WTC11 (cell line): ENCODE measurements around the gene TNFSF4. TPM values are rescaled to one million over a fixed set of nuclear protein-coding genes. Genes with fewer than 3 reads are reported as not detected.
A peak's percentile ranks its signal among the peaks of the same experiment; 100 is the strongest.
"Not testable (repeated sequence)": the region's sequence is repeated elsewhere in the genome, so short reads cannot be mapped to it uniquely, and the experiment has no call there.

Source experiments
- ATAC-seq: fragments of 200-7000 bp; cut with Tn5 transposase; 2 replicates; pipeline ENCODE4 v1.10.0; 2021; ENCODE audit warnings: mild to moderate bottlenecking, moderate library complexity
- CTCF ChIA-PET: fragments of 300-600 bp; sonication (Branson Sonifier 250); formaldehyde crosslinking; loops from one replicate; lab custom pipeline; 2021; ENCODE audit warnings: antibody characterized with exemption; lab: Charles Lee
- POLR2A ChIA-PET: fragments of 350-600 bp; sonication (Branson Sonifier 250); formaldehyde crosslinking; loops from one replicate; lab custom pipeline; 2021; ENCODE audit warnings: antibody characterized with exemption; lab: Charles Lee
- DNase-seq: peaks from one replicate; pipeline ENCODE4 v3.0.0; 2021; ENCODE audit warnings: low spot score
- H3K27ac Mint-ChIP-seq: 2 replicates; pipeline ENCODE4 v1.8.0; 2021; ENCODE audit warnings: mixed read lengths
- H3K27me3 Mint-ChIP-seq: 2 replicates; pipeline ENCODE4 v1.8.0; 2021; ENCODE audit warnings: low read depth, mild to moderate bottlenecking, moderate library complexity, mixed read lengths
- H3K36me3 Mint-ChIP-seq: 2 replicates; pipeline ENCODE4 v1.8.0; 2021; ENCODE audit warnings: mixed read lengths
- H3K4me1 Mint-ChIP-seq: 2 replicates; pipeline ENCODE4 v1.8.0; 2022; ENCODE audit warnings: mixed read lengths
- H3K4me3 Mint-ChIP-seq: 2 replicates; pipeline ENCODE4 v1.8.0; 2021; ENCODE audit warnings: mild to moderate bottlenecking, moderate library complexity, mixed read lengths
- H3K9me3 Mint-ChIP-seq: 2 replicates; pipeline ENCODE4 v1.8.0; 2021; ENCODE audit warnings: mixed read lengths
- ATF1 ChIP-seq: sonication (generic); formaldehyde crosslinking; IDR thresholded peaks from 2 replicates; pipeline ENCODE4 v1.8.1; 2023; ENCODE audit warnings: mild to moderate bottlenecking, moderate library complexity, missing genetic modification reagents
- CREM ChIP-seq: sonication (generic); formaldehyde crosslinking; IDR thresholded peaks from 2 replicates; pipeline ENCODE4 v1.8.1; 2022; ENCODE audit warnings: mild to moderate bottlenecking, missing genetic modification reagents, moderate library complexity
- EMX1 ChIP-seq: fragments of 250-450 bp; sonication (Bioruptor Pico); IDR thresholded peaks from 2 replicates; pipeline ENCODE4 v1.8.0; 2021; ENCODE audit warnings: mild to moderate bottlenecking
- FOXK1 ChIP-seq: sonication (generic); formaldehyde crosslinking; IDR thresholded peaks from 2 replicates; pipeline ENCODE4 v1.8.0; 2022; ENCODE audit warnings: mild to moderate bottlenecking, moderate library complexity, missing genetic modification reagents
- FOXP1 ChIP-seq: sonication (generic); formaldehyde crosslinking; IDR thresholded peaks from 2 replicates; pipeline ENCODE4 v1.8.0; 2022; ENCODE audit warnings: missing genetic modification reagents, mild to moderate bottlenecking, moderate library complexity, borderline replicate concordance
- HMGA2 ChIP-seq: fragments of 250-450 bp; sonication (Bioruptor Pico); IDR thresholded peaks from 2 replicates; pipeline ENCODE4 v1.4.0; 2021; ENCODE audit warnings: mild to moderate bottlenecking, moderate library complexity
- SMAD4 ChIP-seq: sonication (generic); formaldehyde crosslinking; IDR thresholded peaks from 2 replicates; pipeline ENCODE4 v1.8.0; 2022; ENCODE audit warnings: mild to moderate bottlenecking, missing genetic modification reagents
- SOX15 ChIP-seq: fragments of 250-450 bp; sonication (Bioruptor Pico); IDR thresholded peaks from 2 replicates; pipeline ENCODE4 v1.9.0; 2021; ENCODE audit warnings: mild to moderate bottlenecking
- TEAD1 ChIP-seq: sonication (generic); formaldehyde crosslinking; IDR thresholded peaks from 2 replicates; pipeline ENCODE4 v1.8.0; 2022; ENCODE audit warnings: mild to moderate bottlenecking, missing genetic modification reagents
- TEAD4 ChIP-seq: sonication (generic); formaldehyde crosslinking; IDR thresholded peaks from 2 replicates; pipeline ENCODE4 v1.8.0; 2022; ENCODE audit warnings: mild to moderate bottlenecking, missing genetic modification reagents
- ZBTB21 ChIP-seq: sonication (generic); formaldehyde crosslinking; IDR thresholded peaks from 2 replicates; pipeline ENCODE4 v1.8.1; 2023; ENCODE audit warnings: mild to moderate bottlenecking, missing genetic modification reagents, borderline replicate concordance
- ZNF317 ChIP-seq: sonication (generic); formaldehyde crosslinking; IDR thresholded peaks from 2 replicates; pipeline ENCODE4 v1.8.1; 2023; ENCODE audit warnings: low read depth, mild to moderate bottlenecking, moderate library complexity, missing genetic modification reagents, borderline replicate concordance
- ZNF671 ChIP-seq: fragments of 250-450 bp; sonication (Bioruptor Pico); IDR thresholded peaks from 2 replicates; pipeline ENCODE4 v1.8.0; 2021; ENCODE audit warnings: mild to moderate bottlenecking
- total RNA-seq: library from RNA; stranded (reverse); gene quantifications from 3 replicates; pipeline ENCODE4 v1.2.3, GENCODE V29; 2021
- TF ChIP-seq, protein P1 (sequence below): sonication (generic); formaldehyde crosslinking; IDR thresholded peaks from 2 replicates; pipeline ENCODE4 v1.8.0; 2023; ENCODE audit warnings: missing genetic modification reagents, mild to moderate bottlenecking, borderline replicate concordance
- TF ChIP-seq, protein P2 (sequence below): sonication (generic); formaldehyde crosslinking; IDR thresholded peaks from 2 replicates; pipeline ENCODE4 v1.8.1; 2022; ENCODE audit warnings: mild to moderate bottlenecking, missing genetic modification reagents, moderate library complexity, borderline replicate concordance
- TF ChIP-seq, protein P3 (sequence below): sonication (generic); formaldehyde crosslinking; IDR thresholded peaks from 2 replicates; pipeline ENCODE4 v1.8.1; 2022; ENCODE audit warnings: missing genetic modification reagents, borderline replicate concordance
- TF ChIP-seq, protein P4 (sequence below): sonication (generic); formaldehyde crosslinking; IDR thresholded peaks from 2 replicates; pipeline ENCODE4 v1.8.0; 2022; ENCODE audit warnings: missing genetic modification reagents
- TF ChIP-seq, protein P5 (sequence below): sonication (generic); formaldehyde crosslinking; IDR thresholded peaks from 2 replicates; pipeline ENCODE4 v1.8.0; 2023; ENCODE audit warnings: mild to moderate bottlenecking, missing genetic modification reagents

The TNFSF4 gene
- total RNA-seq, 1 experiment from 2014 or later: 0.81 TPM

DNA sequence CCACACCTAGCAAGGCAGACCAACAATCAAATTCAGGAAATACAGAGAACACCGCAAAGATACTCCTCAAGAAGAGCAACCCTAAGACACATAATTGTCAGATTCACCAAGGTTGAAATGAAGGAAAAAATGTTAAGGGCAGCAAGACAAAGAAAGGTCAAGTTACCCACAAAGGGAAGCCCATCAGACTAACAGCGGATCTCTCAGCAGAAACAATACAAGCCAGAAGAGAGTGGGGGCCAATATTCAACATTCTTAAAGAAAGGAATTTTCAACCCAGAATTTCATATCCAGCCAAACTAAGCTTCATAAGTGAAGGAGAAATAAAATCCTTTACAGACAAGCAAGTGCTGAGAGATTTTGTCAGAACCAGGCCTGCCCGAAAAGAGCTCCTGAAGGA, 21.9 kb upstream of the TNFSF4 start:
- POLR2A ChIA-PET, H3K27ac Mint-ChIP-seq, CTCF ChIA-PET, H3K4me1 Mint-ChIP-seq, ATAC-seq, H3K27me3 Mint-ChIP-seq, DNase-seq, H3K4me3 Mint-ChIP-seq: not testable (repeated sequence)
- peak; percentile 58; the same call in 1 of the 2 replicates for TF ChIP-seq ZNF317
- Mint-ChIP-seq H3K9me3 (peaks cover 59% of the 10 kb centered on the region), H3K36me3 (peaks cover 25% of the 10 kb centered on the region)

DNA sequence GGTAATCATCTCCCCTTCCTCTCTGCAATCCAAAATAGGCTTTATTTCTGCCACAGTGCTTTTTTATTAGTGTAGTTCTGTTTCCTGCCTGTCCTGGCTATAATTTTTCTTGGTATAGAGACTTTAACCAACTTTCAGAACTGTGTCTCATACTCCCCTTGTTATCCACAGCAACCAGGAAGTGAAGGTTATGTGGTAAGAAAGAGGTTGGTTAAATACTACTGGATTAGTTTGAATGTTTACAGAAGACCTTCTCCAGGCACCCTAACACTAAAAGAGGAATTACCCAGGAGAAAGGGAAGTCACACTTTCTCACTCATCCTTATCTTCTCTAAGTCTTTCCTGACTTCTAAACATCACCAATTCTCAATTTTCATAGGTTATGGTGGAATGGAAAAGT, 17.8 kb upstream of the TNFSF4 start:
- no peak overlapping the region for H3K4me3 Mint-ChIP-seq

DNA sequence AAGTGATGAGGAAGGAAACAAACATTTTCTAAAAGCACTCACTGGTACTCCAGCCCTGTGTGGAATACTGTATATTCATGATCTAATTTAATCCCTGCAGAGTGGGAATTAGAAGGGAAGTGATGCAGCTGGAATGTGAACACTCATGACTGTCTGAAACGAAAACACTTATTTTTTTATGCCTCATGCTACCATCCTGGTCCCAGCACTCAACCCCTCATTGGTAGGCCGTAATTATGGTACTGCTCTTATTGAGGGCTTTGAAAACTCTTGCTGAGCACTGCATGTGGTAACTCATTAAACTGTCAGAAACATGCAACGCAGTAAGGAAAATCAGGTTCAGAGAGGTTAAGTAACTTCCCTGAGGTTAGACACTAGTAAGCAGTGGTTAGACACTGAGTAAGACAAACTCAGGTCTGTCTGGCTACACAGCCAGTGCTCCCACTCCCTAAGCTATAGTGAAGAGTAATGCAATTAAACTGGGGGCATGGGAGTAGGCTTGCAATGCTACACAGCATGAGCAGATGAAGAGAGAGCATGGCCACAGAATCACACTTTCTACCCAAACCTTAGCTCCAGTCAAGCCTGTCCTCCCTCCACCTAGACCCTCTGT, 17.3 kb upstream of the TNFSF4 start:
- Mint-ChIP-seq H3K36me3 (peaks cover 20% of the 10 kb centered on the region), H3K9me3 (peaks cover 33% of the 10 kb centered on the region), H3K27me3 (no peaks in the 10 kb centered on the region; the same call in 1 of the 2 replicates), H3K4me3 (no peak overlapping the region), H3K27ac (no peak overlapping the region), H3K4me1 (no peaks in the 10 kb centered on the region)
- ChIA-PET CTCF (no interaction called here), POLR2A (no interaction called here)
- ATAC-seq: no peak
- no peak for DNase-seq
- TF ChIP-seq, protein P1, sequence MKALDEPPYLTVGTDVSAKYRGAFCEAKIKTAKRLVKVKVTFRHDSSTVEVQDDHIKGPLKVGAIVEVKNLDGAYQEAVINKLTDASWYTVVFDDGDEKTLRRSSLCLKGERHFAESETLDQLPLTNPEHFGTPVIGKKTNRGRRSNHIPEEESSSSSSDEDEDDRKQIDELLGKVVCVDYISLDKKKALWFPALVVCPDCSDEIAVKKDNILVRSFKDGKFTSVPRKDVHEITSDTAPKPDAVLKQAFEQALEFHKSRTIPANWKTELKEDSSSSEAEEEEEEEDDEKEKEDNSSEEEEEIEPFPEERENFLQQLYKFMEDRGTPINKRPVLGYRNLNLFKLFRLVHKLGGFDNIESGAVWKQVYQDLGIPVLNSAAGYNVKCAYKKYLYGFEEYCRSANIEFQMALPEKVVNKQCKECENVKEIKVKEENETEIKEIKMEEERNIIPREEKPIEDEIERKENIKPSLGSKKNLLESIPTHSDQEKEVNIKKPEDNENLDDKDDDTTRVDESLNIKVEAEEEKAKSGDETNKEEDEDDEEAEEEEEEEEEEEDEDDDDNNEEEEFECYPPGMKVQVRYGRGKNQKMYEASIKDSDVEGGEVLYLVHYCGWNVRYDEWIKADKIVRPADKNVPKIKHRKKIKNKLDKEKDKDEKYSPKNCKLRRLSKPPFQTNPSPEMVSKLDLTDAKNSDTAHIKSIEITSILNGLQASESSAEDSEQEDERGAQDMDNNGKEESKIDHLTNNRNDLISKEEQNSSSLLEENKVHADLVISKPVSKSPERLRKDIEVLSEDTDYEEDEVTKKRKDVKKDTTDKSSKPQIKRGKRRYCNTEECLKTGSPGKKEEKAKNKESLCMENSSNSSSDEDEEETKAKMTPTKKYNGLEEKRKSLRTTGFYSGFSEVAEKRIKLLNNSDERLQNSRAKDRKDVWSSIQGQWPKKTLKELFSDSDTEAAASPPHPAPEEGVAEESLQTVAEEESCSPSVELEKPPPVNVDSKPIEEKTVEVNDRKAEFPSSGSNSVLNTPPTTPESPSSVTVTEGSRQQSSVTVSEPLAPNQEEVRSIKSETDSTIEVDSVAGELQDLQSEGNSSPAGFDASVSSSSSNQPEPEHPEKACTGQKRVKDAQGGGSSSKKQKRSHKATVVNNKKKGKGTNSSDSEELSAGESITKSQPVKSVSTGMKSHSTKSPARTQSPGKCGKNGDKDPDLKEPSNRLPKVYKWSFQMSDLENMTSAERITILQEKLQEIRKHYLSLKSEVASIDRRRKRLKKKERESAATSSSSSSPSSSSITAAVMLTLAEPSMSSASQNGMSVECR (CRISPR knock-in tag): no peak
- TF ChIP-seq ZBTB21 (CRISPR knock-in tag) (no peak), EMX1 (no peak), HMGA2 (CRISPR knock-in tag) (no peak), TEAD1 (CRISPR knock-in tag) (no peak), ZNF317 (no peak), TEAD4 (CRISPR knock-in tag) (no peak)
- TF ChIP-seq, protein P2, sequence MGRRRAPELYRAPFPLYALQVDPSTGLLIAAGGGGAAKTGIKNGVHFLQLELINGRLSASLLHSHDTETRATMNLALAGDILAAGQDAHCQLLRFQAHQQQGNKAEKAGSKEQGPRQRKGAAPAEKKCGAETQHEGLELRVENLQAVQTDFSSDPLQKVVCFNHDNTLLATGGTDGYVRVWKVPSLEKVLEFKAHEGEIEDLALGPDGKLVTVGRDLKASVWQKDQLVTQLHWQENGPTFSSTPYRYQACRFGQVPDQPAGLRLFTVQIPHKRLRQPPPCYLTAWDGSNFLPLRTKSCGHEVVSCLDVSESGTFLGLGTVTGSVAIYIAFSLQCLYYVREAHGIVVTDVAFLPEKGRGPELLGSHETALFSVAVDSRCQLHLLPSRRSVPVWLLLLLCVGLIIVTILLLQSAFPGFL: no peak

More for the DNA sequence above, 17.8 kb upstream of the TNFSF4 start:
- Mint-ChIP-seq H3K27me3 (no peaks in the 10 kb centered on the region; the same call in 1 of the 2 replicates), H3K27ac (no peak overlapping the region), H3K36me3 (peaks cover 22% of the 10 kb centered on the region), H3K4me1 (no peaks in the 10 kb centered on the region), H3K9me3 (peaks cover 39% of the 10 kb centered on the region)
- TF ChIP-seq TEAD4 (CRISPR knock-in tag) (no peak), ATF1 (CRISPR knock-in tag) (no peak), FOXK1 (CRISPR knock-in tag) (no peak), SOX15 (CRISPR knock-in tag) (no peak), ZNF671 (CRISPR knock-in tag) (no peak), ZNF317 (no peak), FOXP1 (CRISPR knock-in tag) (no peak), SMAD4 (no peak), CREM (no peak)
- TF ChIP-seq, protein P3, sequence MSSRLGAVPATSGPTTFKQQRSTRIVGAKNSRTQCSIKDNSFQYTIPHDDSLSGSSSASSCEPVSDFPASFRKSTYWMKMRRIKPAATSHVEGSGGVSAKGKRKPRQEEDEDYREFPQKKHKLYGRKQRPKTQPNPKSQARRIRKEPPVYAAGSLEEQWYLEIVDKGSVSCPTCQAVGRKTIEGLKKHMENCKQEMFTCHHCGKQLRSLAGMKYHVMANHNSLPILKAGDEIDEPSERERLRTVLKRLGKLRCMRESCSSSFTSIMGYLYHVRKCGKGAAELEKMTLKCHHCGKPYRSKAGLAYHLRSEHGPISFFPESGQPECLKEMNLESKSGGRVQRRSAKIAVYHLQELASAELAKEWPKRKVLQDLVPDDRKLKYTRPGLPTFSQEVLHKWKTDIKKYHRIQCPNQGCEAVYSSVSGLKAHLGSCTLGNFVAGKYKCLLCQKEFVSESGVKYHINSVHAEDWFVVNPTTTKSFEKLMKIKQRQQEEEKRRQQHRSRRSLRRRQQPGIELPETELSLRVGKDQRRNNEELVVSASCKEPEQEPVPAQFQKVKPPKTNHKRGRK: no peak
- TF ChIP-seq, protein P4, sequence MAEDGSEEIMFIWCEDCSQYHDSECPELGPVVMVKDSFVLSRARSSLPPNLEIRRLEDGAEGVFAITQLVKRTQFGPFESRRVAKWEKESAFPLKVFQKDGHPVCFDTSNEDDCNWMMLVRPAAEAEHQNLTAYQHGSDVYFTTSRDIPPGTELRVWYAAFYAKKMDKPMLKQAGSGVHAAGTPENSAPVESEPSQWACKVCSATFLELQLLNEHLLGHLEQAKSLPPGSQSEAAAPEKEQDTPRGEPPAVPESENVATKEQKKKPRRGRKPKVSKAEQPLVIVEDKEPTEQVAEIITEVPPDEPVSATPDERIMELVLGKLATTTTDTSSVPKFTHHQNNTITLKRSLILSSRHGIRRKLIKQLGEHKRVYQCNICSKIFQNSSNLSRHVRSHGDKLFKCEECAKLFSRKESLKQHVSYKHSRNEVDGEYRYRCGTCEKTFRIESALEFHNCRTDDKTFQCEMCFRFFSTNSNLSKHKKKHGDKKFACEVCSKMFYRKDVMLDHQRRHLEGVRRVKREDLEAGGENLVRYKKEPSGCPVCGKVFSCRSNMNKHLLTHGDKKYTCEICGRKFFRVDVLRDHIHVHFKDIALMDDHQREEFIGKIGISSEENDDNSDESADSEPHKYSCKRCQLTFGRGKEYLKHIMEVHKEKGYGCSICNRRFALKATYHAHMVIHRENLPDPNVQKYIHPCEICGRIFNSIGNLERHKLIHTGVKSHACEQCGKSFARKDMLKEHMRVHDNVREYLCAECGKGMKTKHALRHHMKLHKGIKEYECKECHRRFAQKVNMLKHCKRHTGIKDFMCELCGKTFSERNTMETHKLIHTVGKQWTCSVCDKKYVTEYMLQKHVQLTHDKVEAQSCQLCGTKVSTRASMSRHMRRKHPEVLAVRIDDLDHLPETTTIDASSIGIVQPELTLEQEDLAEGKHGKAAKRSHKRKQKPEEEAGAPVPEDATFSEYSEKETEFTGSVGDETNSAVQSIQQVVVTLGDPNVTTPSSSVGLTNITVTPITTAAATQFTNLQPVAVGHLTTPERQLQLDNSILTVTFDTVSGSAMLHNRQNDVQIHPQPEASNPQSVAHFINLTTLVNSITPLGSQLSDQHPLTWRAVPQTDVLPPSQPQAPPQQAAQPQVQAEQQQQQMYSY (CRISPR knock-in tag): no peak
- TF ChIP-seq, protein P5, sequence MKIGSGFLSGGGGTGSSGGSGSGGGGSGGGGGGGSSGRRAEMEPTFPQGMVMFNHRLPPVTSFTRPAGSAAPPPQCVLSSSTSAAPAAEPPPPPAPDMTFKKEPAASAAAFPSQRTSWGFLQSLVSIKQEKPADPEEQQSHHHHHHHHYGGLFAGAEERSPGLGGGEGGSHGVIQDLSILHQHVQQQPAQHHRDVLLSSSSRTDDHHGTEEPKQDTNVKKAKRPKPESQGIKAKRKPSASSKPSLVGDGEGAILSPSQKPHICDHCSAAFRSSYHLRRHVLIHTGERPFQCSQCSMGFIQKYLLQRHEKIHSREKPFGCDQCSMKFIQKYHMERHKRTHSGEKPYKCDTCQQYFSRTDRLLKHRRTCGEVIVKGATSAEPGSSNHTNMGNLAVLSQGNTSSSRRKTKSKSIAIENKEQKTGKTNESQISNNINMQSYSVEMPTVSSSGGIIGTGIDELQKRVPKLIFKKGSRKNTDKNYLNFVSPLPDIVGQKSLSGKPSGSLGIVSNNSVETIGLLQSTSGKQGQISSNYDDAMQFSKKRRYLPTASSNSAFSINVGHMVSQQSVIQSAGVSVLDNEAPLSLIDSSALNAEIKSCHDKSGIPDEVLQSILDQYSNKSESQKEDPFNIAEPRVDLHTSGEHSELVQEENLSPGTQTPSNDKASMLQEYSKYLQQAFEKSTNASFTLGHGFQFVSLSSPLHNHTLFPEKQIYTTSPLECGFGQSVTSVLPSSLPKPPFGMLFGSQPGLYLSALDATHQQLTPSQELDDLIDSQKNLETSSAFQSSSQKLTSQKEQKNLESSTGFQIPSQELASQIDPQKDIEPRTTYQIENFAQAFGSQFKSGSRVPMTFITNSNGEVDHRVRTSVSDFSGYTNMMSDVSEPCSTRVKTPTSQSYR: no peak
- ATAC-seq (no peak), DNase-seq (no peak)
- ChIA-PET CTCF (no interaction called here), POLR2A (no interaction called here)
